H1 (cell line): ENCODE data around the gene MPRIP. TPM values are rescaled to one million over a fixed set of nuclear protein-coding genes. Genes with fewer than 3 reads are reported as not detected.

Source experiments
- CHD7 ChIP-seq: fragments of 300-600 bp; sonication (generic); IDR thresholded peaks from 2 replicates; pipeline ENCODE4 v1.7.1; 2012; ENCODE audit warnings: low read length, moderate library complexity, mild to moderate bottlenecking, inconsistent platforms; ENCODE audit not compliant: insufficient replicate concordance
- CTBP2 ChIP-seq: IDR thresholded peaks from 2 replicates; pipeline ENCODE4 v1.7.0; 2011; ENCODE audit warnings: borderline replicate concordance, mild to moderate bottlenecking, moderate library complexity, mixed read lengths, low read length; ENCODE audit not compliant: insufficient read depth, insufficient read length
- E2F6 ChIP-seq: IDR thresholded peaks from 2 replicates; pipeline ENCODE4 v1.6.1; 2012; ENCODE audit warnings: inconsistent platforms
- polyA plus RNA-seq, 7 experiments: library from polyadenylated mRNA; depleted of rRNA in 3 of 7; stranded (reverse) in 5 of 7; unstranded in 2 of 7; fragments of >200 nt in 5 of 7; fragments of 200-250 nt in 2 of 7; gene quantifications; 1 replicate in 5 of 7; 2 replicates in 1 of 7; 4 replicates in 1 of 7; pipeline versions ENCODE4 v1.2.1 to v1.2.3, GENCODE V29; 2011 to 2013; ENCODE audit warnings: missing spikeins in 2 of 7, mixed read lengths in 2 of 7
- total RNA-seq: library from RNA; stranded (reverse); fragmentation: NEBNext Ultra II Directional; extraction: Animal tissue kit (Norgen Biotek cat#: 25700); gene quantifications from 2 replicates; pipeline ENCODE4 v1.2.1, GENCODE V29; 2021

MPRIP gene
- total and polyA plus RNA-seq, 2 of the 8 experiments (the other 6 are each of a cell fraction or from before 2014, with no cell fraction given): 48.6 to 146 TPM

- TF ChIP-seq CHD7 (no peak), CTBP2 (no peak), E2F6 (no peak)
These were observed 42.7 kb downstream of the MPRIP start (continued) for GRCh38 chr17:17084941-17085340.
